Fibroblast of mammary gland (primary cell): ENCODE data around the gene PIK3IP1.

Experiments used
- DNase-seq: peaks from one replicate; pipeline ENCODE4 v3.0.0-alpha.2; 2010; ENCODE audit warnings: low read depth
- H3K4me3 ChIP-seq: 2 replicates; pipeline ENCODE4 v1.5.1; 2011; ENCODE audit warnings: low read depth, mild to moderate bottlenecking, low read length, moderate library complexity; ENCODE audit not compliant: control insufficient read depth
- CTCF ChIP-seq: conservative IDR thresholded peaks from 2 replicates; pipeline ENCODE4 v1.5.1; 2011; ENCODE audit warnings: low read depth, low read length, inconsistent platforms; ENCODE audit not compliant: control insufficient read depth, insufficient read depth

Gene PIK3IP1

GRCh38 chr22:31308181-31308580 is 15.9 kb upstream of the PIK3IP1 start:
- no peak for DNase-seq
- TF ChIP-seq CTCF: no peak
- H3K4me3 ChIP-seq: no peak overlapping the region

DNA sequence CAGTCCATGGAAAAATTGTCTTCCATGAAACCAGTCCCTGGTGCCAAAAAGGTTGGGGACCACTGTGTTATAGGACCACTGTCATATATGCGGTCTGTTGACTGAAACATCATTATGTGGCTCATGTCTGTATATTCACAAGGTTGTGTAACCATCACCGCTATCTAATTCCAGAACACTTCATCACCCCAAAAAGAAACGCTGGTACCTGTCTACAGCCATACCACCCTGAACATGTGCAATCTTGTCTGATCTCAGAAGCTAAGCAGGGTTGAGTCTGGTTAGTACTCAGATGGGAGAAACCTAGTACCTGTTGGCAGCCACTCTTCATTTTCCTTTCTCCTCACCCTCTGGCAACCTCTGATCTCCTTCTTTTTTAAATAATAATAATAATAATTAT is 12.9 kb upstream of the PIK3IP1 start:
- no peak for DNase-seq
- TF ChIP-seq CTCF: no peak
- no peak overlapping the region for H3K4me3 ChIP-seq

- no peak for DNase-seq
- TF ChIP-seq CTCF: no peak
- H3K4me3 ChIP-seq: no peak overlapping the region
Measured at GRCh38 chr22:31302537-31302936, 10.2 kb upstream of the PIK3IP1 start.

GRCh38 chr22:31302006-31302405 is 9.7 kb upstream of the PIK3IP1 start:
- no peak for DNase-seq
- TF ChIP-seq CTCF: no peak
- no peak overlapping the region for H3K4me3 ChIP-seq

GRCh38 chr22:31300896-31301295 is 8.6 kb upstream of the PIK3IP1 start:
- no peak for DNase-seq
- TF ChIP-seq CTCF: no peak
- H3K4me3 ChIP-seq: no peak overlapping the region

DNA sequence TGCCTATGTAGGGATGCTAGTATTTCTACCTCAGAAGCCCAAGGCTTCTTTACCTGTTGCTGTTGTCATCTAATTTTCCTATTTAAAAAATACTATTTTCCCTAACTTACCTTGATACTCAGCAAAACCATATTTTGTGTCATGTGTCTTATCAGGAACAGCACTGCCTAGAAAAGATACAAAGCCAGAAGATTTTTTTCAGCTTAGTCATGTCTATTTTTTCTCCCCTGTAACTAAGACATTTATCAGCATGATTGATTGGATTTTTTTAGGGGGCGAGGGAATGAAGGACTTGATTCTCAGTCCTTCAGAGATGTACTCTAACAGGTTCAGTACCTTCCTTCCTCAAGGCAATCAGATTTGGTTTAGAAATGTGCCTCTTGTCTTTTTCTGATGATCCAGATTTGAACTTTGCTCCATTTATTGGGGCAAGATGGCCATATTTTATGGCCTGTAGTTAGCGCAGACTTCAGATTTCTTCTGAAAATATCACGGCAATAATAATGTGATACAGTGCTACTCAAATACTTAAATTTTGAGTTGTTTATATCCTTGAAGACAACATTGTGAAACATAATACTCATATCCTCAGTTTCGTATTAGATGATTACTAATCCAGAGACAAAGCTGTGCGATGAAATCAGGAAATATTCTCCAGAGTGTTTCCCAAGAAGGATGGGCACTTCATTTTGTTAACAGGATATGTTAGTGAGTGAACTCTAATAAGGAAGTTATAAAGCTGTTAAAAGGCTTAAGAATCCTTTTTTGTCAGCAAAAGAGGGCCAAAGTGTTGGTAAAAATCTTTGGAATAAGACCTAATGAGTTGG is 3.8 kb upstream of the PIK3IP1 start:
- DNase-seq: peak; percentile 81
- no peak for TF ChIP-seq CTCF
- H3K4me3 ChIP-seq: no peak overlapping the region
